Subcutaneous adipose tissue (tissue), 4 donors: ENCODE measurements around the gene OLFM4. TPM values are rescaled to one million over a fixed set of nuclear protein-coding genes. Genes with fewer than 3 reads are reported as not detected.

Source experiments
- CTCF ChIP-seq: fragments of 450-650 bp; IDR thresholded peaks from one replicate; pipeline ENCODE4 v1.5.1; 2016; ENCODE audit warnings: low read depth, mild to moderate bottlenecking, control low read depth, antibody characterized with exemption, moderate library complexity
- total RNA-seq, 4 donors: library from RNA; depleted of rRNA; stranded (reverse); fragments of >200 nt; gene quantifications; one replicate each; pipeline ENCODE4 v1.1.0, GENCODE V29; 2016

OLFM4 gene
- total RNA-seq, 4 donors from 2014 or later: 0.17 to 0.98 (median 0.49) TPM

GRCh38 chr13:53005626-53006025 is 23.0 kb upstream of the OLFM4 start:
- no peak for TF ChIP-seq CTCF

- no peak for TF ChIP-seq CTCF
Observed at GRCh38 chr13:53007872-53008271, 20.7 kb upstream of the OLFM4 start.

GRCh38 chr13:53010374-53011105 is 18.1 kb upstream of the OLFM4 start:
- no peak for TF ChIP-seq CTCF

- TF ChIP-seq CTCF: no peak
Observed at GRCh38 chr13:53012707-53013106, 15.9 kb upstream of the OLFM4 start.

- TF ChIP-seq CTCF: no peak
Observed at GRCh38 chr13:53013113-53013512, 15.5 kb upstream of the OLFM4 start.

- TF ChIP-seq CTCF: no peak
Observed at GRCh38 chr13:53014495-53015443, 13.8 kb upstream of the OLFM4 start.

GRCh38 chr13:53015971-53016370 is 12.6 kb upstream of the OLFM4 start:
- no peak for TF ChIP-seq CTCF
